ENCODE results near the gene MVB12B. TPM values are rescaled to one million over a fixed set of nuclear protein-coding genes. Genes with fewer than 3 reads are reported as not detected.

The MVB12B gene
- total RNA-seq, 1 donor from 2014 or later, result 47.5 TPM

- TF ChIP-seq, protein P1, sequence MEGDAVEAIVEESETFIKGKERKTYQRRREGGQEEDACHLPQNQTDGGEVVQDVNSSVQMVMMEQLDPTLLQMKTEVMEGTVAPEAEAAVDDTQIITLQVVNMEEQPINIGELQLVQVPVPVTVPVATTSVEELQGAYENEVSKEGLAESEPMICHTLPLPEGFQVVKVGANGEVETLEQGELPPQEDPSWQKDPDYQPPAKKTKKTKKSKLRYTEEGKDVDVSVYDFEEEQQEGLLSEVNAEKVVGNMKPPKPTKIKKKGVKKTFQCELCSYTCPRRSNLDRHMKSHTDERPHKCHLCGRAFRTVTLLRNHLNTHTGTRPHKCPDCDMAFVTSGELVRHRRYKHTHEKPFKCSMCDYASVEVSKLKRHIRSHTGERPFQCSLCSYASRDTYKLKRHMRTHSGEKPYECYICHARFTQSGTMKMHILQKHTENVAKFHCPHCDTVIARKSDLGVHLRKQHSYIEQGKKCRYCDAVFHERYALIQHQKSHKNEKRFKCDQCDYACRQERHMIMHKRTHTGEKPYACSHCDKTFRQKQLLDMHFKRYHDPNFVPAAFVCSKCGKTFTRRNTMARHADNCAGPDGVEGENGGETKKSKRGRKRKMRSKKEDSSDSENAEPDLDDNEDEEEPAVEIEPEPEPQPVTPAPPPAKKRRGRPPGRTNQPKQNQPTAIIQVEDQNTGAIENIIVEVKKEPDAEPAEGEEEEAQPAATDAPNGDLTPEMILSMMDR (IDR thresholded peaks at IDR 0.05), result no peak
- Histone ChIP-seq H3K4me1 (peaks cover 16% of the 10 kb centered on the region), H3K9me3 (no peaks in the 10 kb centered on the region), H3K27me3 (no peaks in the 10 kb centered on the region), H3K4me3 (no peak overlapping the region), H3K36me3 (peaks cover 28% of the 10 kb centered on the region), H3K27ac (no peak overlapping the region)
- DNase-seq (no peak), ATAC-seq (no peak)
- intact Hi-C loops (cut with DNase I), result loop anchor here (10.0 kb wide), 1 partner anchor 74 kb away; the partner anchor contains the start of gene MVB12B
These were observed 72.6 kb downstream of the MVB12B start for GRCh38 chr9:126399251-126399650.

GRCh38 chr9:126399789-126400188 lies 73.2 kb downstream of the MVB12B start:
- Histone ChIP-seq H3K9me3 (no peaks in the 10 kb centered on the region), H3K4me3 (no peak overlapping the region), H3K27ac (no peak overlapping the region), H3K27me3 (no peaks in the 10 kb centered on the region), H3K4me1 (peaks cover 15% of the 10 kb centered on the region), H3K36me3 (peaks cover 28% of the 10 kb centered on the region)
- TF ChIP-seq, protein P1 (IDR thresholded peaks at IDR 0.05), result no peak
- DNase-seq, result no peak
- intact Hi-C loops (cut with DNase I), result loop anchor here (10.0 kb wide), 1 partner anchor 75 kb away; the partner anchor contains the start of gene MVB12B
- ATAC-seq, result no peak

DNA sequence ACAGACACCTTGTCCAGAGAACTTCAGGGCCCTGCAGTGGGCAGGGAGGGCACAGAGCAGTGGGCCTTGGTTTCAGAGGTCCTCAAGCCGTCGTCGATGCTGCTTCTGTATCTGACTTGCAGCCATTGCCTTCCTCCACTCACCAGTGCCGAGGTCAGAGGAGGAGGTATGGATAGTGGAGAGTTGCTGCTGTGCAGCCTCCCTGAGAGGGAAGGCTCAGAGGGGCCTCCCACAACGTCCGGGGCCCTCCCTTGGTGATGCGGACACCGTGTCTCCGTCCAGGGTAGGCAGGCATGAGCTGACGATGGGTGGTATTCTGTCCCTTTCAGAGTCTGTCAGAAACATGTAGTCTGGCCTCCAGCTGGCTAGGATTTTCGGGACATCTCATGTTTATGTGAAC lies 73.9 kb downstream of the MVB12B start:
- DNase-seq, result no peak
- Histone ChIP-seq H3K27me3 (no peaks in the 10 kb centered on the region), H3K36me3 (peaks cover 28% of the 10 kb centered on the region), H3K4me1 (peaks cover 15% of the 10 kb centered on the region), H3K4me3 (no peak overlapping the region), H3K27ac (no peak overlapping the region), H3K9me3 (no peaks in the 10 kb centered on the region)
- TF ChIP-seq, protein P1 (IDR thresholded peaks at IDR 0.05), result no peak
- ATAC-seq, result no peak
- intact Hi-C loops (cut with DNase I), result no loop called here

GRCh38 chr9:126401107-126401506 lies 74.5 kb downstream of the MVB12B start:
- H3K4me3 ChIP-seq, result no peak overlapping the region

GRCh38 chr9:126401581-126401980 lies 75.0 kb downstream of the MVB12B start:
- Histone ChIP-seq H3K4me1 (peaks cover 9% of the 10 kb centered on the region), H3K27me3 (no peaks in the 10 kb centered on the region), H3K4me3 (no peak overlapping the region), H3K9me3 (no peaks in the 10 kb centered on the region), H3K36me3 (peaks cover 24% of the 10 kb centered on the region), H3K27ac (no peak overlapping the region)
- DNase-seq, result no peak
- TF ChIP-seq, protein P1 (IDR thresholded peaks at IDR 0.05), result no peak
- intact Hi-C loops (cut with DNase I), result no loop called here
- no peak for ATAC-seq

More at GRCh38 chr9:126401107-126401506, 74.5 kb downstream of the MVB12B start:
- Histone ChIP-seq H3K36me3 (peaks cover 28% of the 10 kb centered on the region), H3K27ac (no peak overlapping the region), H3K4me1 (peaks cover 12% of the 10 kb centered on the region), H3K9me3 (no peaks in the 10 kb centered on the region), H3K27me3 (no peaks in the 10 kb centered on the region)
- ATAC-seq, result no peak
- intact Hi-C loops (cut with DNase I), result no loop called here
- TF ChIP-seq, protein P1 (IDR thresholded peaks at IDR 0.05), result no peak
- no peak for DNase-seq

DNA sequence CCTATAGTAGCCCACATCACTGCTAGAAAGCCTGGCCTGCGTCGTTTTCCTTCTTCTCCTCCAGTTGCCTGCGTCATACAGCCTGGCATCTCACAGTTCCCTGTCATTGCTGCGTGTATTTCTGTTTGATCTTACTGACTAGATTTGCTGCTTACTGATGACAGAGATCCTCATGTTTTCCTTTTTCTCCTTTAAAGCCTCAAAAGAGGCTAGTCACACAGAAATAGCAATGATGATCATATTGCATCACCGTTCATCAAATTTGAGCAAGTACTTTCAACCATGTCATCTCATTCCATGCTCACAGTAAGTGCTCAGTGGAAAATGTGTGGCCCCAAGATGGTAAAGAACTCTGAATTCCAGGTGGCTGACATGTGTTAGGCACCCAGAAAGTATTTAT lies 76.8 kb downstream of the MVB12B start:
- Histone ChIP-seq H3K9me3 (no peaks in the 10 kb centered on the region), H3K27ac (no peak overlapping the region), H3K27me3 (no peaks in the 10 kb centered on the region), H3K36me3 (peaks cover 19% of the 10 kb centered on the region), H3K4me1 (peaks cover 4% of the 10 kb centered on the region), H3K4me3 (no peak overlapping the region)
- intact Hi-C loops (cut with DNase I), result no loop called here
- ATAC-seq (no peak), DNase-seq (no peak)
- TF ChIP-seq, protein P1 (IDR thresholded peaks at IDR 0.05), result no peak
